DND-41 (cell line): Measurements from ENCODE around the gene VWA1.
A peak's percentile ranks its signal among the peaks of the same experiment; 100 is the strongest.
"Not testable (repeated sequence)": the region's sequence is repeated elsewhere in the genome, so short reads cannot be mapped to it uniquely, and the experiment has no call there.

ENCODE experiments used
- ATAC-seq: fragments of 200-7000 bp; cut with Tn5 transposase; 3 replicates; pipeline ENCODE4 v1.9.1; 2021; ENCODE audit warnings: low read depth; ENCODE audit not compliant: insufficient read depth
- DNase-seq: peaks from one replicate; pipeline ENCODE4 v3.0.0-alpha.2; 2020
- H2AFZ ChIP-seq: 2 replicates; pipeline ENCODE4 v1.6.0; 2012; ENCODE audit warnings: low read depth, low read length
- H3K27ac ChIP-seq: 2 replicates; pipeline ENCODE4 v1.5.1; 2012; ENCODE audit warnings: low read length, inconsistent platforms
- H3K27me3 ChIP-seq: fragments of 200-600 bp; sonication (generic); 2 replicates; pipeline ENCODE4 v1.6.0; 2012; ENCODE audit warnings: low read length, mild to moderate bottlenecking, inconsistent platforms; ENCODE audit not compliant: insufficient read depth, poor library complexity
- H3K36me3 ChIP-seq: 2 replicates; pipeline ENCODE4 v1.5.1; 2012; ENCODE audit warnings: low read length, inconsistent platforms; ENCODE audit not compliant: insufficient read depth
- H3K4me1 ChIP-seq: 2 replicates; pipeline ENCODE4 v1.5.1; 2012; ENCODE audit warnings: mild to moderate bottlenecking, low read length; ENCODE audit not compliant: insufficient read depth
- H3K4me2 ChIP-seq: 2 replicates; pipeline ENCODE4 v1.6.0; 2012; ENCODE audit warnings: mild to moderate bottlenecking, moderate library complexity, low read length, inconsistent platforms; ENCODE audit not compliant: insufficient read depth
- H3K4me3 ChIP-seq, 2 experiments: fragments of 200-600 bp in 1 of 2; shearing (Covaris generic) in 1 of 2; 2 replicates each; pipeline ENCODE4 v1.5.1; 2012 to 2016; ENCODE audit warnings: inconsistent platforms in 2 of 2, low read length in 2 of 2, mild to moderate bottlenecking in 2 of 2, low read depth in 1 of 2, moderate library complexity in 1 of 2
- H3K79me2 ChIP-seq: 2 replicates; pipeline ENCODE4 v1.6.0; 2012; ENCODE audit warnings: low read length, inconsistent platforms; ENCODE audit not compliant: insufficient read depth
- H3K9ac ChIP-seq: 2 replicates; pipeline ENCODE4 v1.6.0; 2012; ENCODE audit warnings: low read depth, mild to moderate bottlenecking, inconsistent platforms, low read length, moderate library complexity
- H3K9me3 ChIP-seq: 2 replicates; pipeline ENCODE4 v1.5.1; 2012; ENCODE audit warnings: low read length, moderate library complexity, mild to moderate bottlenecking, inconsistent platforms; ENCODE audit not compliant: insufficient read depth, severe bottlenecking
- H4K20me1 ChIP-seq: 2 replicates; pipeline ENCODE4 v1.6.0; 2012; ENCODE audit warnings: low read length; ENCODE audit not compliant: insufficient read depth
- EZH2 ChIP-seq: IDR thresholded peaks from 3 replicates; pipeline ENCODE4 v1.6.1; 2012; ENCODE audit warnings: borderline replicate concordance, low read depth, mild to moderate bottlenecking, moderate library complexity, low read length, inconsistent platforms; ENCODE audit not compliant: severe bottlenecking
- TF ChIP-seq, protein P1 (sequence below): IDR thresholded peaks from 2 replicates; pipeline ENCODE4 v1.5.1; 2012; ENCODE audit warnings: borderline replicate concordance, low read length, moderate library complexity, mild to moderate bottlenecking; ENCODE audit not compliant: poor library complexity, severe bottlenecking; ENCODE audit errors: extremely low read depth

The VWA1 gene

DNA sequence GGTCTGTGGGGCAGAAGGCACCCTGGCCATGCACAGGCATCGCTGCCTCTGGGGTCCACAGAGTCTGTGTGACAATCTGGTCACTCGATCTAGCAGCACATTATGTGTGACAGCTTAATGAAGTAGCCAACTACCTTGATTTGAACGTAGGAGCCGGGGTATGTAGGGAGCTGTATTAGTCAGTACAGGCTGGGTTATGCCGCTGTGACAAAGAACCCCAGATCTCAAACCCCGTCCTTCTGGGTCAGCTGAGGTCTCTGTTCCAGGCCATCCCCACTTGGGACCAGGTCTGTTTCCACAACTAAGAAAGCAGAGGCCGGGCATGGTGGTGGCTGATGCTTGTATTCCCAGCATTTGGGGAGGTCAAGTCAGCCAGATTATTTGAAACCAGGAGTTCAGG is 27.8 kb downstream of the VWA1 start:
- H3K4me1 ChIP-seq = no peaks in the 10 kb centered on the region
- H3K9ac ChIP-seq = no peak overlapping the region
- no peaks in the 10 kb centered on the region for H3K79me2 ChIP-seq
- DNase-seq = no peak
- no peak for TF ChIP-seq EZH2
- TF ChIP-seq, protein P1, sequence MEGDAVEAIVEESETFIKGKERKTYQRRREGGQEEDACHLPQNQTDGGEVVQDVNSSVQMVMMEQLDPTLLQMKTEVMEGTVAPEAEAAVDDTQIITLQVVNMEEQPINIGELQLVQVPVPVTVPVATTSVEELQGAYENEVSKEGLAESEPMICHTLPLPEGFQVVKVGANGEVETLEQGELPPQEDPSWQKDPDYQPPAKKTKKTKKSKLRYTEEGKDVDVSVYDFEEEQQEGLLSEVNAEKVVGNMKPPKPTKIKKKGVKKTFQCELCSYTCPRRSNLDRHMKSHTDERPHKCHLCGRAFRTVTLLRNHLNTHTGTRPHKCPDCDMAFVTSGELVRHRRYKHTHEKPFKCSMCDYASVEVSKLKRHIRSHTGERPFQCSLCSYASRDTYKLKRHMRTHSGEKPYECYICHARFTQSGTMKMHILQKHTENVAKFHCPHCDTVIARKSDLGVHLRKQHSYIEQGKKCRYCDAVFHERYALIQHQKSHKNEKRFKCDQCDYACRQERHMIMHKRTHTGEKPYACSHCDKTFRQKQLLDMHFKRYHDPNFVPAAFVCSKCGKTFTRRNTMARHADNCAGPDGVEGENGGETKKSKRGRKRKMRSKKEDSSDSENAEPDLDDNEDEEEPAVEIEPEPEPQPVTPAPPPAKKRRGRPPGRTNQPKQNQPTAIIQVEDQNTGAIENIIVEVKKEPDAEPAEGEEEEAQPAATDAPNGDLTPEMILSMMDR = no peak
- no peak overlapping the region for H3K27ac ChIP-seq
- no peaks in the 10 kb centered on the region for H4K20me1 ChIP-seq
- no peaks in the 10 kb centered on the region for H3K27me3 ChIP-seq
- H3K9me3 ChIP-seq = no peaks in the 10 kb centered on the region
- ATAC-seq = no peak
- no peaks in the 10 kb centered on the region for H3K36me3 ChIP-seq
- H3K4me3 ChIP-seq = no peak overlapping the region
- no peak overlapping the region for H2AFZ ChIP-seq
- H3K4me2 ChIP-seq = no peak overlapping the region

DNA sequence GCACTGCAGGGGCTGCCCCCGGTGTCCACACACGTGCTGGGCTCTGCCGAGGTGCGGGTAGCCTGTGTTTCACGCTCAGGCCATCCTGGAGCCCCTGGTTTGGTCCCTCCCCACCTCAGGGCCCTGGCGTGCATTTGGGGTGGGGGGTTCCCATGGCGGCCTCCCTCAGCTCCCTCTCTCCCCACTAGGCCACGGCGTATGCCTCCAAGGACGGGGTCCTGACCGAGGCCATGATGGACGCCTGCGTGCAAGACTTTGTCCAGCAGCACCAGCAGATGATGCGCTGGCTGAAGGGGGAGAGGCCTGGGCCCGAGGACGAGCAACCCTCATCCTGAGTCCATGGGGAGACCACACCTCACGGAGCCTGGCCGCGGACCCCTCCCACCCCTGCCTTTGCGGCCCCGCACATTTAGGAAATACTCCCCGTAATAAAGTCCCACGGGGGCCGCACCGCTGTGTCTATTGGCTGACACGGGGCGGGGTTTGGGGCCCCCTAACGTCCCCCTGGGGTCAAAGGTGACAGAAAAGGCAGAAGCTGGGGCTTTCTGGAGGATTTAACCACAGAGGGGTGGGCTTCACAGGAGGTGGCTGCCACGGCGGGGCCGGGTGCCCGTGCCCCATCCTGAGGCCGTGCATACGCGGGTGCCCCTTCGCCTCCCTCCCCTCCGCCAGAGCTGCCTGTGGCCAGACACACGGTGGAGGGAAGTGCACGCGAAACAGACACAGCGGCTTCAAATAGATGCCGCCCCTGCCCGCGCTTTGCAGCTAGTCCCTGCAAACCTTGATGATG is 32.9 kb downstream of the VWA1 start:
- not testable (repeated sequence) for ATAC-seq

DNA sequence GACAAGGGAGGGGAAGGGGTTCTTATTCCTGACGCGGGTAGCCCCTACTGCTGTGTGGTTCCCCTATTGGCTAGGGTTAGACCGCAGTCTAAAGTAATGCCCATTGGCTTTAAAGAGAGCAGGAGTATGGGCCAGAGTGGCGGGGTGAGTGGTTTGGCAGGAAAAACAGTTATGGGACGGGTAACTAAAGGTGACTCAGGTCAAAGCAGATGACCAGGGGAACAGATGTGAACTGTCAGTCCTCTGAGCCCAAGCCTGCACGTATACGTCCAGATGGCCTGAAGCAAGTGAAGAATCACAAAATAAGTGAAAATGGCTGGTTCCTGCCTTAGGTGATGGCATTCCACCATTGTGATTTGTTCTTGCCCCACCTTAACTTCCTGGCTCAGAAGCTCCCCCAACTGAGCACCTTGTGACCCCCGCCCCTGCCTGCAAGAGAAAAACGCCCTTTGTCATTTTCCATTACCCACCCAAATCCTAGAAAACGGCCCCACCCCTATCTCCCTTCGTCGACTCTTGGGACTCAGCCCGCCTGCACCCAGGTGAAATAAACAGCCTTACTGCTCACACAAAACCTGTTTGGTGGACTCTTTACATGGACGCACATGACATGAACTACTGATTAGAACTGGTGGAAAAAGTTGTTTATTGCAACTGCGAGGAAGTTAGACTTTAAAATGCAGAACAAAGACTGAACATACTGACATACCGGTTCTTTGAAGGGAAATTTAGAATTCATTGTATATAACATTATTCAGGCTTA is 35.3 kb downstream of the VWA1 start:
- peaks cover 16% of the 10 kb centered on the region for H4K20me1 ChIP-seq
- no peaks in the 10 kb centered on the region for H3K27me3 ChIP-seq
- peaks cover 34% of the 10 kb centered on the region for H3K4me1 ChIP-seq
- DNase-seq (peak; percentile 41), ATAC-seq (no peak)
- peak overlapping the region; percentile 62 to 70 for H3K4me3 ChIP-seq
- peak overlapping the region; percentile 79 for H3K4me2 ChIP-seq
- peaks cover 8% of the 10 kb centered on the region for H3K36me3 ChIP-seq
- H3K79me2 ChIP-seq = peaks cover 43% of the 10 kb centered on the region
- peak overlapping the region; percentile 72 for H3K9ac ChIP-seq
- TF ChIP-seq, protein P1 = no peak
- no peak for TF ChIP-seq EZH2
- H2AFZ ChIP-seq = peak overlapping the region; percentile 95
- H3K27ac ChIP-seq = peak overlapping the region; percentile 68
- no peaks in the 10 kb centered on the region for H3K9me3 ChIP-seq

More for the DNA sequence above, 32.9 kb downstream of the VWA1 start:
- H3K4me1 ChIP-seq = peaks cover 23% of the 10 kb centered on the region
- H3K4me3 ChIP-seq, H3K9me3 ChIP-seq, H3K27me3 ChIP-seq, H2AFZ ChIP-seq, H3K4me2 ChIP-seq, H4K20me1 ChIP-seq, H3K9ac ChIP-seq, DNase-seq, H3K27ac ChIP-seq, H3K36me3 ChIP-seq: not testable (repeated sequence)
- peaks cover 26% of the 10 kb centered on the region for H3K79me2 ChIP-seq
